GM23338 (cell line): ENCODE results near the gene AGO1.
A peak's percentile ranks its signal among the peaks of the same experiment; 100 is the strongest.

ENCODE experiments used
- CREB1 ChIP-seq: fragments of 250-450 bp; sonication (Bioruptor Pico); IDR thresholded peaks from 2 replicates; pipeline ENCODE4 v1.5.0; 2020; ENCODE audit warnings: low read depth, mild to moderate bottlenecking, moderate library complexity
- CTCF ChIP-seq, 2 experiments: fragments of 200-600 bp in 1 of 2; sonication (generic) in 1 of 2; conservative IDR thresholded peaks; 2 replicates each; pipeline versions ENCODE4 v1.5.1 to v1.6.1; 2016 to 2017; ENCODE audit warnings: antibody characterized with exemption in 2 of 2, low read depth in 2 of 2, mild to moderate bottlenecking in 2 of 2, moderate library complexity in 1 of 2
- ETS1 ChIP-seq: IDR thresholded peaks from 2 replicates; pipeline ENCODE4 v1.6.1; 2016; ENCODE audit warnings: antibody characterized with exemption
- EZH2 ChIP-seq: fragments of 200-600 bp; sonication (generic); IDR thresholded peaks from one replicate; pipeline ENCODE4 v1.8.0; 2017; ENCODE audit warnings: antibody characterized with exemption, mild to moderate bottlenecking, low read depth; ENCODE audit not compliant: unreplicated experiment
- EZH2phosphoT487 ChIP-seq: fragments of 200-600 bp; sonication (generic); IDR thresholded peaks from one replicate; pipeline ENCODE4 v1.8.1; 2018; ENCODE audit warnings: antibody characterized with exemption; ENCODE audit not compliant: unreplicated experiment
- NANOG ChIP-seq: IDR thresholded peaks from 2 replicates; pipeline ENCODE4 v1.6.1; 2016; ENCODE audit warnings: antibody characterized with exemption, borderline replicate concordance
- POLR2AphosphoS5 ChIP-seq: IDR thresholded peaks from 2 replicates; pipeline ENCODE4 v1.6.1; 2016; ENCODE audit warnings: antibody characterized with exemption, low read depth
- REST ChIP-seq: IDR thresholded peaks from one replicate; pipeline ENCODE4 v1.6.1; 2018; ENCODE audit warnings: antibody characterized with exemption; ENCODE audit not compliant: unreplicated experiment
- ZNF114 ChIP-seq: fragments of 250-450 bp; sonication (Bioruptor Pico); IDR thresholded peaks from 2 replicates; pipeline ENCODE4 v1.5.0; 2020; ENCODE audit warnings: mild to moderate bottlenecking, moderate library complexity
- ZNF331 ChIP-seq: fragments of 250-450 bp; sonication (Bioruptor Pico); IDR thresholded peaks from 2 replicates; pipeline ENCODE4 v1.5.0; 2020; ENCODE audit warnings: low read depth, mild to moderate bottlenecking, moderate library complexity

- no peak for TF ChIP-seq EZH2phosphoT487
- peak; percentile 47 to 61 for TF ChIP-seq CTCF (conservative IDR thresholded peaks at IDR 0.05; ENCODE audit: low read depth in 2 of 2)
- no peak for TF ChIP-seq POLR2AphosphoS5
- no peak for TF ChIP-seq ETS1
- no peak for TF ChIP-seq EZH2
- TF ChIP-seq CREB1 (CRISPR knock-in tag), result no peak
- no peak for TF ChIP-seq REST
- no peak for TF ChIP-seq ZNF114 (CRISPR knock-in tag)
- no peak for TF ChIP-seq ZNF331 (CRISPR knock-in tag)
- no peak for TF ChIP-seq NANOG
Observed at GRCh38 chr1:35857830-35858229, 25.2 kb upstream of the AGO1 start.
